SK-N-SH (cell line): ENCODE results near the gene TBC1D8.

ENCODE experiments used
- EZH2phosphoT487 ChIP-seq: fragments of 200-600 bp; sonication (generic); IDR thresholded peaks from 2 replicates; pipeline ENCODE4 v1.6.1; 2017; ENCODE audit warnings: low read depth, mixed run types, mild to moderate bottlenecking, antibody characterized with exemption, moderate library complexity, borderline replicate concordance
- JUND ChIP-seq: IDR thresholded peaks from 2 replicates; pipeline ENCODE4 v1.4.0; 2012
- RCOR1 ChIP-seq: fragments of 150-350 bp; IDR thresholded peaks from 2 replicates; pipeline ENCODE4 v1.6.1; 2017; ENCODE audit warnings: antibody characterized with exemption, low read length
- RXRA ChIP-seq: IDR thresholded peaks from 2 replicates; pipeline ENCODE4 v1.4.0; 2012; ENCODE audit warnings: low read depth, mild to moderate bottlenecking, borderline replicate concordance
- SIN3A ChIP-seq: IDR thresholded peaks from 2 replicates; pipeline ENCODE4 v1.6.1; 2012; ENCODE audit warnings: low read depth, mild to moderate bottlenecking, low read length, moderate library complexity, borderline replicate concordance
- TEAD4 ChIP-seq: IDR thresholded peaks from 2 replicates; pipeline ENCODE4 v1.4.0; 2012; ENCODE audit warnings: mild to moderate bottlenecking, borderline replicate concordance; ENCODE audit not compliant: insufficient read depth
- TF ChIP-seq, protein P1 (sequence below): fragments of 200-600 bp; sonication (generic); IDR thresholded peaks from 2 replicates; pipeline ENCODE4 v1.6.1; 2017; ENCODE audit warnings: antibody characterized with exemption, mild to moderate bottlenecking, moderate library complexity
- TF ChIP-seq, protein P2 (sequence below): IDR thresholded peaks from 2 replicates; pipeline ENCODE4 v1.4.0; 2012; ENCODE audit warnings: low read depth, borderline replicate concordance

DNA sequence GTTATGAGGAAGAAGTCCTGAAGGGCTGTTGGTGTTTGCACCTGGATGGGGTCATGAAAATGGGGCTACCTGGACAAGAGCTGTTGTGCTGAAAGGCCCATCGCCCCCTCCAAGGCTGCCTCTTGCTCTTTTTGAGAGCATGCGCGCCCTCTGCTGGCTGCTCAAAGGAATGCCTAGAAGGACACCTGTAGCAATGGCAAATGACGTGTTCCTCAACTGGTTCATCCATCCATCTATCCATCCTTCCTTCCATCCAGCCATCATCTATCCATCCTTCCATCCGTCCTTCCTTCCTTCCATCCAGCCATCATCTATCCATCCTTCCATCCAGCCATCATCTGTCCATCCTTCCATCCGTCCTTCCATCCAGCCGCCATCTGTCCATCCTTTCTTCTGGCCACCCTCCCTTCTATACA is 166.3 kb downstream of the TBC1D8 start:
- TF ChIP-seq, protein P1, sequence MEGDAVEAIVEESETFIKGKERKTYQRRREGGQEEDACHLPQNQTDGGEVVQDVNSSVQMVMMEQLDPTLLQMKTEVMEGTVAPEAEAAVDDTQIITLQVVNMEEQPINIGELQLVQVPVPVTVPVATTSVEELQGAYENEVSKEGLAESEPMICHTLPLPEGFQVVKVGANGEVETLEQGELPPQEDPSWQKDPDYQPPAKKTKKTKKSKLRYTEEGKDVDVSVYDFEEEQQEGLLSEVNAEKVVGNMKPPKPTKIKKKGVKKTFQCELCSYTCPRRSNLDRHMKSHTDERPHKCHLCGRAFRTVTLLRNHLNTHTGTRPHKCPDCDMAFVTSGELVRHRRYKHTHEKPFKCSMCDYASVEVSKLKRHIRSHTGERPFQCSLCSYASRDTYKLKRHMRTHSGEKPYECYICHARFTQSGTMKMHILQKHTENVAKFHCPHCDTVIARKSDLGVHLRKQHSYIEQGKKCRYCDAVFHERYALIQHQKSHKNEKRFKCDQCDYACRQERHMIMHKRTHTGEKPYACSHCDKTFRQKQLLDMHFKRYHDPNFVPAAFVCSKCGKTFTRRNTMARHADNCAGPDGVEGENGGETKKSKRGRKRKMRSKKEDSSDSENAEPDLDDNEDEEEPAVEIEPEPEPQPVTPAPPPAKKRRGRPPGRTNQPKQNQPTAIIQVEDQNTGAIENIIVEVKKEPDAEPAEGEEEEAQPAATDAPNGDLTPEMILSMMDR: peak; percentile 97
- no peak for TF ChIP-seq SIN3A
- no peak for TF ChIP-seq TEAD4
- no peak for TF ChIP-seq JUND
- no peak for TF ChIP-seq EZH2phosphoT487
- TF ChIP-seq RCOR1: 0 out of 2 replicates have a peak, but pooled peaks have one; percentile 26
- TF ChIP-seq RXRA: no peak
- TF ChIP-seq, protein P2, sequence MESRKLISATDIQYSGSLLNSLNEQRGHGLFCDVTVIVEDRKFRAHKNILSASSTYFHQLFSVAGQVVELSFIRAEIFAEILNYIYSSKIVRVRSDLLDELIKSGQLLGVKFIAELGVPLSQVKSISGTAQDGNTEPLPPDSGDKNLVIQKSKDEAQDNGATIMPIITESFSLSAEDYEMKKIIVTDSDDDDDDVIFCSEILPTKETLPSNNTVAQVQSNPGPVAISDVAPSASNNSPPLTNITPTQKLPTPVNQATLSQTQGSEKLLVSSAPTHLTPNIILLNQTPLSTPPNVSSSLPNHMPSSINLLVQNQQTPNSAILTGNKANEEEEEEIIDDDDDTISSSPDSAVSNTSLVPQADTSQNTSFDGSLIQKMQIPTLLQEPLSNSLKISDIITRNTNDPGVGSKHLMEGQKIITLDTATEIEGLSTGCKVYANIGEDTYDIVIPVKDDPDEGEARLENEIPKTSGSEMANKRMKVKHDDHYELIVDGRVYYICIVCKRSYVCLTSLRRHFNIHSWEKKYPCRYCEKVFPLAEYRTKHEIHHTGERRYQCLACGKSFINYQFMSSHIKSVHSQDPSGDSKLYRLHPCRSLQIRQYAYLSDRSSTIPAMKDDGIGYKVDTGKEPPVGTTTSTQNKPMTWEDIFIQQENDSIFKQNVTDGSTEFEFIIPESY: no peak
